H1 (cell line): ENCODE measurements around the gene ATP1A1. TPM values are rescaled to one million over a fixed set of nuclear protein-coding genes. Genes with fewer than 3 reads are reported as not detected.

Source experiments
- CTCF ChIA-PET: fragments of 300-600 bp; sonication (Branson Sonifier 250); formaldehyde crosslinking; loops from one replicate; lab custom pipeline; 2021; ENCODE audit not compliant: partially characterized antibody; lab: Charles Lee
- POLR2A ChIA-PET: fragments of 300-600 bp; sonication (Branson Sonifier 250); formaldehyde crosslinking; loops from one replicate; lab custom pipeline; 2021; ENCODE audit warnings: inconsistent platforms; ENCODE audit not compliant: partially characterized antibody; lab: Charles Lee
- DNase-seq, 2 experiments: peaks; one replicate each; pipeline versions ENCODE4 v3.0.0 to v3.0.0-alpha.2; 2010 to 2022; ENCODE audit warnings: low spot score in 2 of 2, low read depth in 1 of 2, mixed read lengths in 1 of 2
- FAIRE-seq: peaks from 2 replicates; lab custom pipeline; 2011; peaks lifted over from hg19 to GRCh38; lab: Jason Lieb, UNC
- H2AFZ ChIP-seq: 2 replicates; pipeline ENCODE4 v1.8.1; 2012; ENCODE audit warnings: low read length, inconsistent platforms
- H2AK5ac ChIP-seq: 2 replicates; pipeline ENCODE4 v1.6.1; 2013; ENCODE audit warnings: low read depth, low read length
- H2BK120ac ChIP-seq: replicated peaks from 2 replicates; pipeline ENCODE3; 2013; ENCODE audit warnings: low read depth, low read length, inconsistent platforms
- H2BK12ac ChIP-seq: 2 replicates; pipeline ENCODE4 v1.6.1; 2013; ENCODE audit warnings: low read depth, low read length
- H2BK15ac ChIP-seq: 2 replicates; pipeline ENCODE4 v1.6.1; 2013; ENCODE audit warnings: low read length
- H2BK20ac ChIP-seq: 2 replicates; pipeline ENCODE4 v1.6.1; 2013; ENCODE audit warnings: low read length
- H2BK5ac ChIP-seq: 2 replicates; pipeline ENCODE4 v1.6.1; 2013; ENCODE audit warnings: low read depth, low read length
- H3K14ac ChIP-seq: 2 replicates; pipeline ENCODE4 v1.6.1; 2013; ENCODE audit warnings: inconsistent platforms; ENCODE audit not compliant: insufficient read length
- H3K18ac ChIP-seq: 2 replicates; pipeline ENCODE4 v1.6.1; 2013; ENCODE audit warnings: low read length; ENCODE audit errors: extremely low read depth
- H3K23ac ChIP-seq: 2 replicates; pipeline ENCODE4 v1.6.1; 2013; ENCODE audit warnings: inconsistent platforms; ENCODE audit not compliant: insufficient read length
- H3K23me2 ChIP-seq: 2 replicates; pipeline ENCODE4 v1.6.1; 2013; ENCODE audit warnings: low read depth, low read length
- H3K27ac ChIP-seq: 2 replicates; pipeline ENCODE4 v1.6.1; 2011; ENCODE audit warnings: low read depth, low read length, inconsistent platforms
- H3K27me3 ChIP-seq, 4 experiments: replicated peaks in 1 of 4; 1 replicate in 1 of 4; 2 replicates in 3 of 4; pipeline versions ENCODE4 v1.6.1 to v1.8.1; 2011 to 2013; ENCODE audit warnings: low read length in 3 of 4, mild to moderate bottlenecking in 3 of 4, inconsistent platforms in 2 of 4, mixed read lengths in 2 of 4, moderate library complexity in 1 of 4; ENCODE audit not compliant: control insufficient read depth in 3 of 4, insufficient read depth in 3 of 4; ENCODE audit errors: extremely low read depth in 1 of 4
- H3K36me3 ChIP-seq, 4 experiments: 2 replicates each; pipeline versions ENCODE4 v1.6.1 to v1.8.1; 2011 to 2013; ENCODE audit warnings: mild to moderate bottlenecking in 4 of 4, low read length in 3 of 4, moderate library complexity in 2 of 4, control low read depth in 1 of 4, inconsistent platforms in 1 of 4; ENCODE audit not compliant: insufficient read depth in 4 of 4, control insufficient read depth in 2 of 4
- H3K4ac ChIP-seq: replicated peaks from 2 replicates; pipeline ENCODE3; 2013; ENCODE audit warnings: low read length, low read depth, mixed read lengths, inconsistent platforms; ENCODE audit not compliant: insufficient read length
- H3K4me1 ChIP-seq, 4 experiments: replicated peaks in 1 of 4; 1 replicate in 1 of 4; 2 replicates in 3 of 4; pipeline versions ENCODE4 v1.6.1 to v1.8.1; 2011 to 2013; ENCODE audit warnings: low read length in 3 of 4, inconsistent platforms in 2 of 4, mixed read lengths in 1 of 4; ENCODE audit not compliant: insufficient read depth in 4 of 4, control insufficient read depth in 3 of 4
- H3K4me2 ChIP-seq, 2 experiments: 2 replicates each; pipeline versions ENCODE4 v1.6.1 to v1.8.1; 2011 to 2013; ENCODE audit warnings: low read depth in 2 of 2, low read length in 2 of 2, control low read depth in 1 of 2, inconsistent platforms in 1 of 2, mild to moderate bottlenecking in 1 of 2; ENCODE audit not compliant: insufficient read depth in 1 of 2
- H3K4me3 ChIP-seq, 4 experiments: fragments of 200-600, 300-600 bp in 1 of 4; sonication (generic), shearing (Covaris generic), sonication (Bioruptor Twin) in 1 of 4; 2 replicates each; pipeline versions ENCODE4 v1.5.1 to v1.8.1; 2011 to 2016; ENCODE audit warnings: low read length in 4 of 4, low read depth in 3 of 4, control low read depth in 2 of 4, inconsistent platforms in 2 of 4, mild to moderate bottlenecking in 2 of 4, mixed read lengths in 1 of 4, moderate library complexity in 1 of 4; ENCODE audit not compliant: insufficient read depth in 2 of 4; ENCODE audit errors: extremely low read depth in 1 of 4
- H3K56ac ChIP-seq: replicated peaks from 2 replicates; pipeline ENCODE3; 2013; ENCODE audit warnings: low read depth, mild to moderate bottlenecking, mixed read lengths, low read length, inconsistent platforms; ENCODE audit not compliant: insufficient read length
- H3K79me1 ChIP-seq: 2 replicates; pipeline ENCODE4 v1.6.1; 2013; ENCODE audit warnings: low read depth, low read length, control low read depth
- H3K79me2 ChIP-seq, 2 experiments: 2 replicates each; pipeline versions ENCODE4 v1.6.1 to v1.8.1; 2012 to 2013; ENCODE audit warnings: low read length in 2 of 2, mild to moderate bottlenecking in 2 of 2, inconsistent platforms in 1 of 2; ENCODE audit not compliant: insufficient read depth in 2 of 2, control insufficient read depth in 1 of 2
- H3K9ac ChIP-seq, 4 experiments: replicated peaks in 1 of 4; 1 replicate in 1 of 4; 2 replicates in 3 of 4; pipeline versions ENCODE4 v1.6.1 to v1.8.1; 2011 to 2013; ENCODE audit warnings: low read depth in 3 of 4, low read length in 3 of 4, control low read depth in 2 of 4, mild to moderate bottlenecking in 2 of 4, moderate library complexity in 2 of 4, inconsistent platforms in 1 of 4; ENCODE audit errors: extremely low read depth in 1 of 4
- H3K9me3 ChIP-seq, 2 experiments: 2 replicates each; pipeline versions ENCODE4 v1.6.1 to v1.8.1; 2012 to 2013; ENCODE audit warnings: mild to moderate bottlenecking in 2 of 2, moderate library complexity in 2 of 2, control low read depth in 1 of 2, inconsistent platforms in 1 of 2, low read depth in 1 of 2, low read length in 1 of 2, mixed read lengths in 1 of 2; ENCODE audit not compliant: insufficient read depth in 2 of 2
- H4K20me1 ChIP-seq, 2 experiments: replicated peaks in 1 of 2; 2 replicates each; pipeline versions ENCODE3 to v1.8.1; 2011 to 2013; ENCODE audit warnings: inconsistent platforms in 2 of 2, low read length in 2 of 2, mild to moderate bottlenecking in 1 of 2; ENCODE audit not compliant: insufficient read depth in 2 of 2, control insufficient read depth in 1 of 2
- H4K5ac ChIP-seq: 2 replicates; pipeline ENCODE4 v1.6.1; 2013; ENCODE audit warnings: low read length, low read depth, mixed read lengths, inconsistent platforms; ENCODE audit not compliant: insufficient read length
- H4K8ac ChIP-seq: 2 replicates; pipeline ENCODE4 v1.8.0; 2013; ENCODE audit warnings: mild to moderate bottlenecking, moderate library complexity, low read length, inconsistent platforms; ENCODE audit not compliant: insufficient read depth; ENCODE audit errors: extremely low read depth
- H4K91ac ChIP-seq: replicated peaks from 2 replicates; pipeline ENCODE3; 2013; ENCODE audit warnings: low read length, mixed read lengths, inconsistent platforms; ENCODE audit not compliant: insufficient read length
- JUND ChIP-seq: IDR thresholded peaks from 2 replicates; pipeline ENCODE4 v1.6.1; 2011; ENCODE audit warnings: mild to moderate bottlenecking, improper control_type of control experiment, low read length
- SIRT6 ChIP-seq: IDR thresholded peaks from one replicate; pipeline ENCODE4 v1.7.1; 2012; ENCODE audit warnings: low read length, inconsistent platforms
- WGBS, 2 experiments: shearing (Covaris generic) in 1 of 2; methylation state at CpG; one replicate each; pipeline versions ENCODE4 v1.1.6 to v1.1.7; 2013 to 2015; ENCODE audit warnings: low lambda C conversion rate in 2 of 2, mixed read lengths in 2 of 2, inconsistent platforms in 1 of 2, low coverage in 1 of 2, missing lambda C conversion rate in 1 of 2; ENCODE audit not compliant: insufficient replicate concordance in 2 of 2, insufficient coverage in 1 of 2, insufficient read length in 1 of 2; ENCODE audit errors: extremely low coverage in 1 of 2, missing lambda C conversion rate in 1 of 2; 5-methylcytosine and 5-hydroxymethylcytosine counted together
- polyA plus RNA-seq, 7 experiments: library from polyadenylated mRNA; depleted of rRNA in 3 of 7; stranded (reverse) in 5 of 7; unstranded in 2 of 7; fragments of >200 nt in 5 of 7; fragments of 200-250 nt in 2 of 7; gene quantifications; 1 replicate in 5 of 7; 2 replicates in 1 of 7; 4 replicates in 1 of 7; pipeline versions ENCODE4 v1.2.1 to v1.2.3, GENCODE V29; 2011 to 2013; ENCODE audit warnings: missing spikeins in 2 of 7, mixed read lengths in 2 of 7
- total RNA-seq: library from RNA; stranded (reverse); fragmentation: NEBNext Ultra II Directional; extraction: Animal tissue kit (Norgen Biotek cat#: 25700); gene quantifications from 2 replicates; pipeline ENCODE4 v1.2.1, GENCODE V29; 2021

Gene ATP1A1
- total and polyA plus RNA-seq, 2 of the 8 experiments (the other 6 are each of a cell fraction or from before 2014, with no cell fraction given), result 222 to 325 TPM

GRCh38 chr1:116340506-116341231, 32.4 kb upstream of the ATP1A1 start:
- H4K8ac ChIP-seq, result no peak overlapping the region
- peaks cover 0 to 5% (median 2%) of the 10 kb centered on the region in 4 experiments; a peak in 3 of 7 replicates for H3K4me1 ChIP-seq
- no peak overlapping the region for H2AFZ ChIP-seq
- H2BK20ac ChIP-seq, result no peak overlapping the region
- no peak overlapping the region for H3K4ac ChIP-seq
- H3K36me3 ChIP-seq, result no peaks in the 10 kb centered on the region
- H2AK5ac ChIP-seq, result no peak overlapping the region
- FAIRE-seq (no peak), DNase-seq (no peak)
- no peak overlapping the region for H2BK12ac ChIP-seq
- 94% methylated on average over 2 of the region's 2 CpGs; no CpG with 5 or more reads in 1 of the 2 experiments for WGBS, 2 experiments
- H3K23ac ChIP-seq, result no peak overlapping the region
- no peak overlapping the region for H3K18ac ChIP-seq
- no peaks in the 10 kb centered on the region for H3K79me1 ChIP-seq
- H3K14ac ChIP-seq, result no peak overlapping the region
- H3K4me3 ChIP-seq, result no peak overlapping the region
- no peak overlapping the region for H3K9ac ChIP-seq
- H3K27ac ChIP-seq, result no peak overlapping the region
- H3K9me3 ChIP-seq, result no peaks in the 10 kb centered on the region
- H2BK5ac ChIP-seq, result no peak overlapping the region
- no peak overlapping the region for H2BK15ac ChIP-seq
- no peaks in the 10 kb centered on the region for H3K23me2 ChIP-seq
- H3K4me2 ChIP-seq, result no peak overlapping the region
- H4K20me1 ChIP-seq, result no peaks in the 10 kb centered on the region
- H2BK120ac ChIP-seq, result no peak overlapping the region
- POLR2A ChIA-PET, result interaction anchor here (1.3 kb wide), 1 partner anchor 33 kb away, joined by 3 read pairs; the partner anchor contains the start of gene ATP1A1
- CTCF ChIA-PET, result no interaction called here
- no peak overlapping the region for H3K56ac ChIP-seq
- H3K79me2 ChIP-seq, result no peaks in the 10 kb centered on the region
- no peak overlapping the region for H4K5ac ChIP-seq
- no peaks in the 10 kb centered on the region for H3K27me3 ChIP-seq
- no peak overlapping the region for H4K91ac ChIP-seq
- no peak for TF ChIP-seq JUND
- TF ChIP-seq SIRT6, result no peak
